Loucy (cell line): ENCODE measurements around the gene CYSLTR2.

Experiments
- H2AFZ ChIP-seq: fragments of 200-600 bp; sonication (generic); 2 replicates; pipeline ENCODE4 v1.6.0; 2016; ENCODE audit warnings: antibody characterized with exemption, mild to moderate bottlenecking, low read length, moderate library complexity
- H3F3A ChIP-seq: fragments of 200-600 bp; 2 replicates; pipeline ENCODE4 v1.6.0; 2016; ENCODE audit warnings: antibody characterized with exemption, low read depth, mild to moderate bottlenecking
- H3K27me3 ChIP-seq: fragments of 200-600 bp; sonication (generic); 2 replicates; pipeline ENCODE4 v1.6.1; 2014; ENCODE audit warnings: low read length, mild to moderate bottlenecking; ENCODE audit not compliant: insufficient read depth, poor library complexity, severe bottlenecking
- H3K36me3 ChIP-seq: fragments of 200-600 bp; sonication (generic); 2 replicates; pipeline ENCODE4 v1.6.1; 2016; ENCODE audit warnings: low read length; ENCODE audit not compliant: insufficient read depth
- H3K4me1 ChIP-seq: fragments of 200-600 bp; sonication (generic); 2 replicates; pipeline ENCODE4 v1.5.1; 2014; ENCODE audit warnings: low read length, mild to moderate bottlenecking; ENCODE audit not compliant: insufficient read depth, poor library complexity, severe bottlenecking
- H3K4me2 ChIP-seq: fragments of 200-600 bp; sonication (generic); 2 replicates; pipeline ENCODE4 v1.6.0; 2014; ENCODE audit warnings: antibody characterized with exemption, low read length, low read depth, mild to moderate bottlenecking; ENCODE audit not compliant: poor library complexity, severe bottlenecking
- H3K4me3 ChIP-seq: fragments of 200-600 bp; sonication (generic); 2 replicates; pipeline ENCODE4 v1.5.1; 2014; ENCODE audit warnings: low read length, mild to moderate bottlenecking, mixed read lengths; ENCODE audit not compliant: poor library complexity, severe bottlenecking
- H3K79me2 ChIP-seq: fragments of 200-600 bp; sonication (generic); 2 replicates; pipeline ENCODE4 v1.6.1; 2014; ENCODE audit warnings: low read length; ENCODE audit not compliant: insufficient read depth
- H3K9ac ChIP-seq: fragments of 200-600 bp; sonication (generic); 2 replicates; pipeline ENCODE4 v1.6.0; 2014; ENCODE audit warnings: mild to moderate bottlenecking, low read depth, low read length, moderate library complexity; ENCODE audit not compliant: poor library complexity, severe bottlenecking
- H3K9me2 ChIP-seq: fragments of 200-600 bp; sonication (generic); replicated peaks from 2 replicates; pipeline ENCODE4 v1.6.1; 2016; ENCODE audit warnings: low read depth, low read length, mixed read lengths
- H3K9me3 ChIP-seq: fragments of 200-600 bp; sonication (generic); 2 replicates; pipeline ENCODE4 v1.6.1; 2014; ENCODE audit warnings: mild to moderate bottlenecking, antibody characterized with exemption, low read length, low read depth; ENCODE audit not compliant: insufficient read depth
- H4K20me1 ChIP-seq: fragments of 200-600 bp; sonication (generic); 2 replicates; pipeline ENCODE4 v1.6.0; 2014; ENCODE audit warnings: antibody characterized with exemption, low read length, mild to moderate bottlenecking; ENCODE audit not compliant: insufficient read depth, poor library complexity, severe bottlenecking
- CTCF ChIP-seq: fragments of 200-600 bp; sonication (generic); conservative IDR thresholded peaks from 2 replicates; pipeline ENCODE4 v1.5.1; 2014; ENCODE audit warnings: mild to moderate bottlenecking, antibody characterized with exemption, low read length
- EZH2phosphoT487 ChIP-seq: fragments of 200-600 bp; IDR thresholded peaks from 2 replicates; pipeline ENCODE4 v1.6.1; 2018; ENCODE audit warnings: antibody characterized with exemption, mild to moderate bottlenecking, moderate library complexity, borderline replicate concordance

The CYSLTR2 gene

DNA sequence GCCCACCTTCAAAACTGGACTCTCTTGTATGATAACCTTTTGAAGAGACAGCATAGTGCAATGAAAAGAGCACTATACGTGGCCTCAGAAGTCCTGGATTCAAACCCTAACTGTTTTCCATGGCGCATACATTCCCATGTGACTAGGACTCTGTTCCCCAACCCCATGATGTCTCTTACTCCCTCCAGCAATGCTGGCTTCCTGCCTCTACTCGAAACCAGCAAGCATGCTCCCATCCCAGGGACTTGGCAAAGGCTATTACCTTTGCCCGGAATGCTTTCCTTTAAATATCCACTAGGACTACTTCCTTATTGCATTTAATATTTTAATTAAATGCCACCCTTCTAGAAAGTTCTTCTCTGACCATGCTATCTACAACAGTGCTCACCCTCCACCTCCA, 75.1 kb downstream of the CYSLTR2 start:
- H3F3A ChIP-seq: no peaks in the 10 kb centered on the region
- H3K27me3 ChIP-seq: no peaks in the 10 kb centered on the region
- no peak overlapping the region for H3K4me2 ChIP-seq
- no peak for TF ChIP-seq CTCF
- TF ChIP-seq EZH2phosphoT487: no peak
- H2AFZ ChIP-seq: no peak overlapping the region
- no peaks in the 10 kb centered on the region for H4K20me1 ChIP-seq
- H3K79me2 ChIP-seq: no peaks in the 10 kb centered on the region
- no peak overlapping the region for H3K4me3 ChIP-seq
- no peaks in the 10 kb centered on the region for H3K36me3 ChIP-seq
- no peaks in the 10 kb centered on the region for H3K9me3 ChIP-seq
- H3K9me2 ChIP-seq: no peaks in the 10 kb centered on the region
- no peaks in the 10 kb centered on the region for H3K4me1 ChIP-seq
- no peak overlapping the region for H3K9ac ChIP-seq

GRCh38 chr13:48729856-48730255, 76.1 kb downstream of the CYSLTR2 start:
- Histone ChIP-seq H4K20me1 (no peaks in the 10 kb centered on the region), H3K9me3 (no peaks in the 10 kb centered on the region), H3K36me3 (no peaks in the 10 kb centered on the region), H3K9me2 (no peaks in the 10 kb centered on the region), H2AFZ (no peak overlapping the region), H3K4me3 (no peak overlapping the region), H3K79me2 (no peaks in the 10 kb centered on the region), H3K4me2 (no peak overlapping the region), H3K27me3 (no peaks in the 10 kb centered on the region), H3F3A (no peaks in the 10 kb centered on the region), H3K9ac (no peak overlapping the region), H3K4me1 (no peaks in the 10 kb centered on the region)
- TF ChIP-seq CTCF (no peak), EZH2phosphoT487 (no peak)

DNA sequence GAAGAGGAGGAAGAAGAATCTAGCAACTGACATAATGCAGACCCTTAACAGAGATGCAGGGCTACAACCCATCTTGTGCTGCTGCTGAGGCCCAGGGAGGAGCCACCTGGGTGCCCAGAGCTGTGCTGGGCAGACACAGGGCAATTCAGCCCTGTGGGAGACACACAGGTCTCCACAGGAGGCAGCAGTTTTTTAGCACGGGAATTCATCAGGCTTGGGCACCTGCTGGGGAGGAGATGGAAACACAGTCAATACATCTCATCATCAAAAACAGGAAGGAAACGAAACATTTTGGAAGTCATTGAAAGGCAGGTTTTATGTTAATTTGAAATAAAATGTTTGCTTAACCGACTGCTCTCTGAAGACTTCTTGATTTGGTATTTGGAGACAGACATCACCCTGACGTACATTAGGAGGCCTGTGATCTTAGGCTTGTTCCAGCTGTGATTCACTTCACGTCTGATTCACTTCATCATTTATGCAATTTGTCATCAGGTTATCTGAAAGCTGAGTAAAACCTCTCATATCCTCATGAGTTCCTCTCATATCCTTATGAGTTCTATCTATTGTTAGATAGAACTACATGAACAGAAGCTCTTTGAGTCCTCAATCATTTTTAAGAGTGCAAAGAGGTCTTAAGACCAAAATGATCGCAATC, 77.4 kb downstream of the CYSLTR2 start:
- no peaks in the 10 kb centered on the region for H3K9me2 ChIP-seq
- TF ChIP-seq EZH2phosphoT487: no peak
- no peak for TF ChIP-seq CTCF
- no peaks in the 10 kb centered on the region for H3K36me3 ChIP-seq
- no peaks in the 10 kb centered on the region for H3K27me3 ChIP-seq
- H3F3A ChIP-seq: no peaks in the 10 kb centered on the region
- H3K4me3 ChIP-seq: no peak overlapping the region
- no peak overlapping the region for H3K9ac ChIP-seq
- no peaks in the 10 kb centered on the region for H3K4me1 ChIP-seq
- no peaks in the 10 kb centered on the region for H3K9me3 ChIP-seq
- H3K79me2 ChIP-seq: no peaks in the 10 kb centered on the region
- no peaks in the 10 kb centered on the region for H4K20me1 ChIP-seq
- no peak overlapping the region for H2AFZ ChIP-seq
- H3K4me2 ChIP-seq: no peak overlapping the region
